GM23338 (cell line): ENCODE measurements around the gene DNASE2. TPM values are rescaled to one million over a fixed set of nuclear protein-coding genes. Genes with fewer than 3 reads are reported as not detected.
A peak's percentile ranks its signal among the peaks of the same experiment; 100 is the strongest.

Source experiments
- ATAC-seq: fragments of 200-7000 bp; cut with Tn5 transposase; 3 replicates; pipeline ENCODE4 v1.9.1; 2020
- DNase-seq: peaks from one replicate; pipeline ENCODE4 v3.0.0-alpha.2; 2015; ENCODE audit warnings: low spot score
- H2AFZ ChIP-seq: fragments of 200-600 bp; sonication (generic); 2 replicates; pipeline ENCODE4 v1.8.0; 2016; ENCODE audit warnings: antibody characterized with exemption, mild to moderate bottlenecking, moderate library complexity
- H3F3A ChIP-seq: fragments of 200-600 bp; sonication (generic); replicated peaks from 2 replicates; pipeline ENCODE4 v1.8.0; 2017; ENCODE audit warnings: antibody characterized with exemption, mixed run types, low read depth
- H3K27ac ChIP-seq: fragments of 200-600 bp; sonication (generic); 2 replicates; pipeline ENCODE4 v1.6.1; 2016; ENCODE audit warnings: low read depth
- H3K27me3 ChIP-seq: fragments of 200-600 bp; sonication (generic); 2 replicates; pipeline ENCODE4 v1.8.0; 2016; ENCODE audit warnings: mild to moderate bottlenecking, mixed run types, moderate library complexity; ENCODE audit not compliant: insufficient read depth
- H3K36me3 ChIP-seq: fragments of 200-600 bp; sonication (generic); 2 replicates; pipeline ENCODE4 v1.8.0; 2016; ENCODE audit warnings: mild to moderate bottlenecking; ENCODE audit not compliant: insufficient read depth
- H3K4me1 ChIP-seq: fragments of 200-600 bp; sonication (generic); 2 replicates; pipeline ENCODE4 v1.8.0; 2016; ENCODE audit warnings: mild to moderate bottlenecking, moderate library complexity; ENCODE audit not compliant: insufficient read depth
- H3K4me2 ChIP-seq: fragments of 200-600 bp; sonication (generic); 2 replicates; pipeline ENCODE4 v1.7.1; 2017; ENCODE audit warnings: mixed run types
- H3K4me3 ChIP-seq: fragments of 200-600 bp; sonication (generic); 2 replicates; pipeline ENCODE4 v1.6.1; 2016; ENCODE audit warnings: mixed run types
- H3K79me2 ChIP-seq: fragments of 200-600 bp; sonication (generic); replicated peaks from 2 replicates; pipeline ENCODE4 v1.8.0; 2017; ENCODE audit warnings: mild to moderate bottlenecking; ENCODE audit not compliant: insufficient read depth
- H3K9me2 ChIP-seq: fragments of 200-600 bp; sonication (generic); 2 replicates; pipeline ENCODE4 v1.8.0; 2017; ENCODE audit not compliant: insufficient read depth
- H4K20me1 ChIP-seq: fragments of 200-600 bp; sonication (generic); replicated peaks from 2 replicates; pipeline ENCODE4 v1.8.0; 2017; ENCODE audit warnings: mild to moderate bottlenecking; ENCODE audit not compliant: insufficient read depth
- H3K27ac Mint-ChIP-seq: 2 replicates; pipeline ENCODE4 v1.8.0; 2020; ENCODE audit warnings: inconsistent platforms, mild to moderate bottlenecking, moderate library complexity, mixed read lengths
- H3K27me3 Mint-ChIP-seq: 3 replicates; pipeline ENCODE4 v1.8.0; 2022; ENCODE audit warnings: low read depth, mild to moderate bottlenecking, moderate library complexity, mixed read lengths, inconsistent platforms; ENCODE audit not compliant: insufficient read depth, poor library complexity
- H3K36me3 Mint-ChIP-seq: 3 replicates; pipeline ENCODE4 v1.8.0; 2021; ENCODE audit warnings: low read depth, mild to moderate bottlenecking, inconsistent platforms, moderate library complexity, mixed read lengths
- H3K4me1 Mint-ChIP-seq: 3 replicates; pipeline ENCODE4 v1.8.0; 2020; ENCODE audit warnings: mild to moderate bottlenecking, inconsistent platforms, mixed read lengths
- H3K4me3 Mint-ChIP-seq: 3 replicates; pipeline ENCODE4 v1.8.0; 2021; ENCODE audit warnings: moderate library complexity, mild to moderate bottlenecking, inconsistent platforms, mixed read lengths
- H3K9me3 Mint-ChIP-seq: 3 replicates; pipeline ENCODE4 v1.8.0; 2020; ENCODE audit warnings: moderate library complexity, mild to moderate bottlenecking, inconsistent platforms, mixed read lengths
- CREB1 ChIP-seq: fragments of 250-450 bp; sonication (Bioruptor Pico); IDR thresholded peaks from 2 replicates; pipeline ENCODE4 v1.5.0; 2020; ENCODE audit warnings: low read depth, mild to moderate bottlenecking, moderate library complexity
- polyA plus RNA-seq: library from polyadenylated mRNA; unstranded; fragments of >200 nt; fragmentation: Nextera tagmentation; extraction: Ambion mirVana; gene quantifications from 2 replicates; pipeline ENCODE4 v1.2.1, GENCODE V29; 2016
- total RNA-seq: library from RNA; depleted of rRNA; stranded (reverse); fragments of >200 nt; shearing (Covaris generic); gene quantifications from 2 replicates; pipeline ENCODE4 v1.2.3, GENCODE V29; 2014
- TF ChIP-seq, protein P1 (sequence below): fragments of 250-450 bp; sonication (Bioruptor Pico); IDR thresholded peaks from 2 replicates; pipeline ENCODE4 v1.5.0; 2020; ENCODE audit warnings: mild to moderate bottlenecking, moderate library complexity
- TF ChIP-seq, protein P2 (sequence below): IDR thresholded peaks from 2 replicates; pipeline ENCODE4 v1.6.1; 2016; ENCODE audit warnings: antibody characterized with exemption

The DNASE2 gene
- total and polyA plus RNA-seq, 2 experiments from 2014 or later = 17.4 to 35.0 TPM

DNA sequence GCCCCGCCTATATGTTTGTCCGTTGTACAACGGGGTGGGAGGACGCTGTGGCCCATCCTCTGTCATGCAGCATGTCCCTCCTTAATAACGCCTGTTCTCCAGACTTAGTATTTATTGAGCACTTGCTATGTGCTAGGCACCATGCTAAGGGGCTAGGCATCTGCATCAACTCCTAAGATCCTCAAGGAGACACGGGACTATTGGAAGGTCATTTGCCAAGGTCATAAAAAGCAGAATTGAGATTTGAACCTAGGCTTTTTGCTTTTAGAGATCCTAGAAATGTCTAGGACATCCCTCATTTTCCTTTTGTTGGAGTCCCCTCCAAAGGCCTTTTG is 44.8 kb downstream of the DNASE2 start:
- DNase-seq (no peak), ATAC-seq (no peak)
- Histone ChIP-seq H3K27ac (peak overlapping the region; percentile 64; the same call in 1 of the 2 replicates), H4K20me1 (peaks cover 6% of the 10 kb centered on the region), H3F3A (peaks cover 53% of the 10 kb centered on the region), H3K4me1 (peaks cover 34% of the 10 kb centered on the region), H2AFZ (no peak overlapping the region), H3K9me2 (no peaks in the 10 kb centered on the region), H3K27me3 (peaks cover 14% of the 10 kb centered on the region), H3K79me2 (peaks cover 4% of the 10 kb centered on the region), H3K4me2 (peak overlapping the region; percentile 90; the same call in 1 of the 2 replicates), H3K36me3 (no peaks in the 10 kb centered on the region), H3K4me3 (peak overlapping the region; percentile 77; the same call in 1 of the 2 replicates)
- no peak for TF ChIP-seq CREB1 (CRISPR knock-in tag)
- TF ChIP-seq, protein P1, sequence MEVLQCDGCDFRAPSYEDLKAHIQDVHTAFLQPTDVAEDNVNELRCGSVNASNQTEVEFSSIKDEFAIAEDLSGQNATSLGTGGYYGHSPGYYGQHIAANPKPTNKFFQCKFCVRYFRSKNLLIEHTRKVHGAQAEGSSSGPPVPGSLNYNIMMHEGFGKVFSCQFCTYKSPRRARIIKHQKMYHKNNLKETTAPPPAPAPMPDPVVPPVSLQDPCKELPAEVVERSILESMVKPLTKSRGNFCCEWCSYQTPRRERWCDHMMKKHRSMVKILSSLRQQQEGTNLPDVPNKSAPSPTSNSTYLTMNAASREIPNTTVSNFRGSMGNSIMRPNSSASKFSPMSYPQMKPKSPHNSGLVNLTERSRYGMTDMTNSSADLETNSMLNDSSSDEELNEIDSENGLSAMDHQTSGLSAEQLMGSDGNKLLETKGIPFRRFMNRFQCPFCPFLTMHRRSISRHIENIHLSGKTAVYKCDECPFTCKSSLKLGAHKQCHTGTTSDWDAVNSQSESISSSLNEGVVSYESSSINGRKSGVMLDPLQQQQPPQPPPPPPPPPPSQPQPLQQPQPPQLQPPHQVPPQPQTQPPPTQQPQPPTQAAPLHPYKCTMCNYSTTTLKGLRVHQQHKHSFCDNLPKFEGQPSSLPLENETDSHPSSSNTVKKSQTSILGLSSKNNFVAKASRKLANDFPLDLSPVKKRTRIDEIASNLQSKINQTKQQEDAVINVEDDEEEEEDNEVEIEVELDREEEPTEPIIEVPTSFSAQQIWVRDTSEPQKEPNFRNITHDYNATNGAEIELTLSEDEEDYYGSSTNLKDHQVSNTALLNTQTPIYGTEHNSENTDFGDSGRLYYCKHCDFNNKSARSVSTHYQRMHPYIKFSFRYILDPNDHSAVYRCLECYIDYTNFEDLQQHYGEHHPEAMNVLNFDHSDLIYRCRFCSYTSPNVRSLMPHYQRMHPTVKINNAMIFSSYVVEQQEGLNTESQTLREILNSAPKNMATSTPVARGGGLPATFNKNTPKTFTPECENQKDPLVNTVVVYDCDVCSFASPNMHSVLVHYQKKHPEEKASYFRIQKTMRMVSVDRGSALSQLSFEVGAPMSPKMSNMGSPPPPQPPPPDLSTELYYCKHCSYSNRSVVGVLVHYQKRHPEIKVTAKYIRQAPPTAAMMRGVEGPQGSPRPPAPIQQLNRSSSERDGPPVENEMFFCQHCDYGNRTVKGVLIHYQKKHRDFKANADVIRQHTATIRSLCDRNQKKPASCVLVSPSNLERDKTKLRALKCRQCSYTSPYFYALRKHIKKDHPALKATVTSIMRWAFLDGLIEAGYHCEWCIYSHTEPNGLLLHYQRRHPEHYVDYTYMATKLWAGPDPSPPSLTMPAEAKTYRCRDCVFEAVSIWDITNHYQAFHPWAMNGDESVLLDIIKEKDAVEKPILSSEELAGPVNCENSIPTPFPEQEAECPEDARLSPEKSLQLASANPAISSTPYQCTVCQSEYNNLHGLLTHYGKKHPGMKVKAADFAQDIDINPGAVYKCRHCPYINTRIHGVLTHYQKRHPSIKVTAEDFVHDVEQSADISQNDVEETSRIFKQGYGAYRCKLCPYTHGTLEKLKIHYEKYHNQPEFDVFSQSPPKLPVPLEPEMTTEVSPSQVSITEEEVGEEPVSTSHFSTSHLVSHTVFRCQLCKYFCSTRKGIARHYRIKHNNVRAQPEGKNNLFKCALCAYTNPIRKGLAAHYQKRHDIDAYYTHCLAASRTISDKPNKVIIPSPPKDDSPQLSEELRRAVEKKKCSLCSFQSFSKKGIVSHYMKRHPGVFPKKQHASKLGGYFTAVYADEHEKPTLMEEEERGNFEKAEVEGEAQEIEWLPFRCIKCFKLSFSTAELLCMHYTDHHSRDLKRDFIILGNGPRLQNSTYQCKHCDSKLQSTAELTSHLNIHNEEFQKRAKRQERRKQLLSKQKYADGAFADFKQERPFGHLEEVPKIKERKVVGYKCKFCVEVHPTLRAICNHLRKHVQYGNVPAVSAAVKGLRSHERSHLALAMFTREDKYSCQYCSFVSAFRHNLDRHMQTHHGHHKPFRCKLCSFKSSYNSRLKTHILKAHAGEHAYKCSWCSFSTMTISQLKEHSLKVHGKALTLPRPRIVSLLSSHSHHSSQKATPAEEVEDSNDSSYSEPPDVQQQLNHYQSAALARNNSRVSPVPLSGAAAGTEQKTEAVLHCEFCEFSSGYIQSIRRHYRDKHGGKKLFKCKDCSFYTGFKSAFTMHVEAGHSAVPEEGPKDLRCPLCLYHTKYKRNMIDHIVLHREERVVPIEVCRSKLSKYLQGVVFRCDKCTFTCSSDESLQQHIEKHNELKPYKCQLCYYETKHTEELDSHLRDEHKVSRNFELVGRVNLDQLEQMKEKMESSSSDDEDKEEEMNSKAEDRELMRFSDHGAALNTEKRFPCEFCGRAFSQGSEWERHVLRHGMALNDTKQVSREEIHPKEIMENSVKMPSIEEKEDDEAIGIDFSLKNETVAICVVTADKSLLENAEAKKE (CRISPR knock-in tag) = no peak
- TF ChIP-seq, protein P2, sequence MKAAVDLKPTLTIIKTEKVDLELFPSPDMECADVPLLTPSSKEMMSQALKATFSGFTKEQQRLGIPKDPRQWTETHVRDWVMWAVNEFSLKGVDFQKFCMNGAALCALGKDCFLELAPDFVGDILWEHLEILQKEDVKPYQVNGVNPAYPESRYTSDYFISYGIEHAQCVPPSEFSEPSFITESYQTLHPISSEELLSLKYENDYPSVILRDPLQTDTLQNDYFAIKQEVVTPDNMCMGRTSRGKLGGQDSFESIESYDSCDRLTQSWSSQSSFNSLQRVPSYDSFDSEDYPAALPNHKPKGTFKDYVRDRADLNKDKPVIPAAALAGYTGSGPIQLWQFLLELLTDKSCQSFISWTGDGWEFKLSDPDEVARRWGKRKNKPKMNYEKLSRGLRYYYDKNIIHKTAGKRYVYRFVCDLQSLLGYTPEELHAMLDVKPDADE = no peak
- no peaks in the 10 kb centered on the region; the same call in 2 of the 3 replicates for H3K9me3 Mint-ChIP-seq
- peaks cover 35% of the 10 kb centered on the region for H3K27me3 Mint-ChIP-seq
- peak overlapping the region; percentile 61; the same call in 2 of the 3 replicates for H3K4me3 Mint-ChIP-seq
- H3K4me1 Mint-ChIP-seq = peaks cover 43% of the 10 kb centered on the region
- peak overlapping the region; percentile 91 for H3K27ac Mint-ChIP-seq
- H3K36me3 Mint-ChIP-seq = no peaks in the 10 kb centered on the region; the same call in 2 of the 3 replicates
